Hepatocyte (in vitro differentiated cells): ENCODE results near the gene DDR1. TPM values are rescaled to one million over a fixed set of nuclear protein-coding genes. Genes with fewer than 3 reads are reported as not detected.

Experiments used
- DNase-seq: peaks from one replicate; pipeline ENCODE4 v3.0.0-alpha.2; 2016; ENCODE audit warnings: low spot score
- H2AFZ ChIP-seq: fragments of 200-600 bp; sonication (generic); 2 replicates; pipeline ENCODE4 v1.6.0; 2016; ENCODE audit warnings: antibody characterized with exemption, mild to moderate bottlenecking
- H3K27ac ChIP-seq: fragments of 200-600 bp; sonication (generic); 2 replicates; pipeline ENCODE4 v1.5.1; 2016; ENCODE audit warnings: mild to moderate bottlenecking
- H3K27me3 ChIP-seq: fragments of 200-600 bp; sonication (generic); 2 replicates; pipeline ENCODE4 v1.6.1; 2016
- H3K36me3 ChIP-seq: fragments of 200-600 bp; sonication (generic); replicated peaks from 2 replicates; pipeline ENCODE4 v1.5.1; 2016; ENCODE audit warnings: low read depth; ENCODE audit not compliant: insufficient read depth
- H3K4me1 ChIP-seq: fragments of 200-600 bp; sonication (generic); 2 replicates; pipeline ENCODE4 v1.5.1; 2016; ENCODE audit warnings: mild to moderate bottlenecking, moderate library complexity; ENCODE audit not compliant: insufficient read depth
- H3K4me2 ChIP-seq: fragments of 200-600 bp; sonication (generic); 2 replicates; pipeline ENCODE4 v1.6.0; 2016
- H3K4me3 ChIP-seq: fragments of 200-600 bp; sonication (generic); 2 replicates; pipeline ENCODE4 v1.5.1; 2016; ENCODE audit warnings: mild to moderate bottlenecking
- H3K79me2 ChIP-seq: fragments of 200-600 bp; sonication (generic); 2 replicates; pipeline ENCODE4 v1.6.0; 2017; ENCODE audit warnings: mild to moderate bottlenecking
- H3K9me2 ChIP-seq: fragments of 200-600 bp; sonication (generic); replicated peaks from 2 replicates; pipeline ENCODE4 v1.6.0; 2017; ENCODE audit warnings: mild to moderate bottlenecking; ENCODE audit not compliant: insufficient read depth
- H3K9me3 ChIP-seq: fragments of 200-600 bp; sonication (generic); 2 replicates; pipeline ENCODE4 v1.5.1; 2016; ENCODE audit warnings: low read depth, mild to moderate bottlenecking
- H4K20me1 ChIP-seq: fragments of 200-600 bp; sonication (generic); 2 replicates; pipeline ENCODE4 v1.6.0; 2016; ENCODE audit warnings: mild to moderate bottlenecking; ENCODE audit not compliant: insufficient read depth, poor library complexity, severe bottlenecking
- CTCF ChIP-seq: fragments of 200-600 bp; sonication (generic); IDR thresholded peaks from 2 replicates; pipeline ENCODE4 v1.5.1; 2016; ENCODE audit warnings: antibody characterized with exemption, mild to moderate bottlenecking; ENCODE audit not compliant: poor library complexity
- EZH2 ChIP-seq: fragments of 200-600 bp; sonication (generic); IDR thresholded peaks from 2 replicates; pipeline ENCODE4 v1.6.1; 2016; ENCODE audit warnings: antibody characterized with exemption, mild to moderate bottlenecking, borderline replicate concordance
- EZH2phosphoT487 ChIP-seq: fragments of 200-600 bp; sonication (generic); IDR thresholded peaks from one replicate; pipeline ENCODE4 v1.6.1; 2018; ENCODE audit warnings: antibody characterized with exemption, mild to moderate bottlenecking, low read depth, moderate library complexity; ENCODE audit not compliant: unreplicated experiment, severe bottlenecking
- WGBS: methylation state at CpG from one replicate; pipeline ENCODE4 v1.1.6; 2016; ENCODE audit warnings: low lambda C conversion rate; ENCODE audit errors: missing lambda C conversion rate; 5-methylcytosine and 5-hydroxymethylcytosine counted together
- polyA plus RNA-seq: library from polyadenylated mRNA; unstranded; fragments of >200 nt; fragmentation: Nextera tagmentation; extraction: Ambion mirVana; gene quantifications from 2 replicates; pipeline ENCODE4 v1.2.1, GENCODE V29; 2016
- total RNA-seq: library from RNA; depleted of rRNA; stranded (reverse); fragments of >200 nt; gene quantifications from 2 replicates; pipeline ENCODE4 v1.2.3, GENCODE V29; 2014

DDR1 gene
- total RNA-seq (67.4 and 94.4 TPM in 2 replicates), polyA plus RNA-seq (94.4 and 104 TPM in 2 replicates)

DNA sequence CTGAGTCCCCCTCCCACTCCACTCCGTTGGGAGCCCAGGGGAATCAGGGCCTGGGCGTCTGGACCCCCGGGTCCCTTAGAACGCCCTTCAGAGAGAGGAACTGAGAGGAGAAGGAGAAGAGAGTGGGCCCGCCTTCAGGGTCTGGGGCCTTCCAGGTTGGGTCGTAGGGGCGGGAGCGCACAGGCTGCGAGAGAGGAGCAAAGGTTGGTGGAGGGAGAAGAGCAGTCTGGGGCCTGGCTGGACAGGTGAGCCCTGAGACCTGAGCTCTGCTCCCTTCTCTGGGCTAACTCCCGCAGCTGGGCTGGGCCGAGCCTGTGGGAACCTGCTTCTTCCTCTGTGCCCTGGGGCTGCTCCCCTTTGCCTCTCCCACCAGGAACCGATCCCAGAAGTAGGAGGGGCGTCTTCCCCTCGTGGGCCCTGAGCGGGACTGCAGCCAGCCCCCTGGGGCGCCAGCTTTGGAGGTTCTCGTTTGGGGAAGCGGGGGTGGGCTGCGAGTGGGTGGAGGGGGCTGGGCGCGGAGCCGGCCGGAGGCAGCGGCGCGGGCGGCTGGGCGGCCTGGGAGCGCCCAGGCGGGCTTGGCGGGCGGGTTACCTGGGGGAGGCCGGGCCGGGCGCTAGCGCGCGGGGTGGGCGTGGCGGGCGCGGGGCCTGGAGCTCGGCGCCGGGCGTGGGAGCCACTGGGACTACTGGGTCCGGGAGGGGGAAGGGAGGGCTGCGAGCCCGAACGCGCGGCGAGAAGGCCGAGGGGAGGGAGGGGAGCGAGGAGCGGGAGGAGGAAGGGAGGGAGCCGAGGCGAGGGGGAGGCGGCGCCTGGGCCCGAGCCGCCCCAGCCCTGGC, at the start of gene DDR1:
DDR1 (plus strand) TSS at position 835 of the 836 bp plus-strand sequence. CDS start 4,211 bp downstream, outside the sequence.
- TF ChIP-seq EZH2phosphoT487 (no peak), EZH2 (no peak), CTCF (no peak)
- Histone ChIP-seq H3K27me3 (no peaks in the 10 kb centered on the region), H3K36me3 (no peaks in the 10 kb centered on the region), H3K4me1 (peaks cover 51% of the 10 kb centered on the region), H3K4me2 (peak within 1 kb of the TSS; percentile 95), H3K9me2 (no peaks in the 10 kb centered on the region), H3K9me3 (no peaks in the 10 kb centered on the region), H3K27ac (peak within 1 kb of the TSS; percentile 100), H2AFZ (peak within 1 kb of the TSS; percentile 7), H3K79me2 (peaks cover 42% of the 10 kb centered on the region), H3K4me3 (peak within 1 kb of the TSS; percentile 91), H4K20me1 (peaks cover 21% of the 10 kb centered on the region)
- peak; percentile 89 for DNase-seq
- WGBS, result 29% methylated on average over 13 of the region's 62 CpGs

DNA sequence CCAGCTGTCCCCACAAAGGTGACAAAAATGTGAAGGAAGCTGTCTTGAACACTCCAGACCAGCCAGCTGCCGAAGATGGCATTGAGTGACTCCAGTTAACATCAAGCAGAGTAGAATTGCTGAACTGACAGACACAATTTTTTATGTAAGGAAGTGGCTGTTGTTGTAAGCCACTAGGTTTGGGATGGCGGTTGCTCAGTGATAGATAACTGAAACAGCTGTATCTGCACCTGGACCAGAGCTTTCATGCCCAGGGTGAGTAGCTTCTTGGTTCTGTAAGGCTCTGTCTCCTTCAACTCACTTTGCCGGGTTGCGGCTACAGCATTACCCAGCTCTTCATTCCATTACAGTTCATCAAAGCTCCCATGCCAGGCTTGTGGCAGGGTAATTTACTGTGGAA, 49.7 kb upstream of the DDR1 start:
- H3K9me3 ChIP-seq, result no peaks in the 10 kb centered on the region
- H3K4me2 ChIP-seq, result no peak overlapping the region
- no peaks in the 10 kb centered on the region for H3K36me3 ChIP-seq
- H4K20me1 ChIP-seq, result no peaks in the 10 kb centered on the region
- 86% methylated on average over 4 of the region's 4 CpGs for WGBS
- no peak overlapping the region for H3K27ac ChIP-seq
- H3K4me3 ChIP-seq, result no peak overlapping the region
- H2AFZ ChIP-seq, result no peak overlapping the region
- TF ChIP-seq EZH2phosphoT487 (no peak), EZH2 (no peak), CTCF (no peak)
- H3K79me2 ChIP-seq, result no peaks in the 10 kb centered on the region
- H3K4me1 ChIP-seq, result peaks cover 5% of the 10 kb centered on the region
- no peaks in the 10 kb centered on the region for H3K9me2 ChIP-seq
- H3K27me3 ChIP-seq, result no peaks in the 10 kb centered on the region
- no peak for DNase-seq

DNA sequence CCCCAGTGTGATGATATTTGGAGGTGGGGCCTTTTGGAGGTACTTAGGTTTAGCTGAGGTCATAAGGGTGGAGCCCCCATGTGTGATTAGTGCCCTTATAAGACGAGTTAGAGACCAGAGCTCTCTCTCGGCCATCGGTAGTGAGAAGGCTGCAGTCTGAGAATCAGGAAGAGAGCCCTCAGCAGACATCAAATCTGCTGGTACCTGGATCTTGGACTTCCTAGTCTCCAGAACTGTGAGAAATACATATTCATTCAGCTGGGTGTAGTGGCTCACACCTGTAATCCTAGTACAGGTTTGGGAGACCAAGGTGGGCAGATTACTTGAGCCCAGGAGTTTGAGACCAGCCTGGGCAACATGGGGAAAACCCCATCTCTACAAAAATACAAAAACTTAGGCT, 48.7 kb upstream of the DDR1 start:
- Histone ChIP-seq H3K4me1 (peaks cover 5% of the 10 kb centered on the region), H3K4me2 (no peak overlapping the region), H3K79me2 (no peaks in the 10 kb centered on the region), H2AFZ (no peak overlapping the region), H3K9me3 (no peaks in the 10 kb centered on the region), H3K9me2 (no peaks in the 10 kb centered on the region), H3K4me3 (no peak overlapping the region), H3K27me3 (no peaks in the 10 kb centered on the region), H3K27ac (no peak overlapping the region), H3K36me3 (no peaks in the 10 kb centered on the region), H4K20me1 (no peaks in the 10 kb centered on the region)
- DNase-seq, result no peak
- TF ChIP-seq EZH2, result no peak
- TF ChIP-seq EZH2phosphoT487, result no peak
- TF ChIP-seq CTCF, result no peak
- WGBS, result 97% methylated on average over 3 of the region's 3 CpGs
